ENCODE results near the gene TSPEAR.
"Not testable (repeated sequence)": the region's sequence is repeated elsewhere in the genome, so short reads cannot be mapped to it uniquely, and the experiment has no call there.

TSPEAR gene

DNA sequence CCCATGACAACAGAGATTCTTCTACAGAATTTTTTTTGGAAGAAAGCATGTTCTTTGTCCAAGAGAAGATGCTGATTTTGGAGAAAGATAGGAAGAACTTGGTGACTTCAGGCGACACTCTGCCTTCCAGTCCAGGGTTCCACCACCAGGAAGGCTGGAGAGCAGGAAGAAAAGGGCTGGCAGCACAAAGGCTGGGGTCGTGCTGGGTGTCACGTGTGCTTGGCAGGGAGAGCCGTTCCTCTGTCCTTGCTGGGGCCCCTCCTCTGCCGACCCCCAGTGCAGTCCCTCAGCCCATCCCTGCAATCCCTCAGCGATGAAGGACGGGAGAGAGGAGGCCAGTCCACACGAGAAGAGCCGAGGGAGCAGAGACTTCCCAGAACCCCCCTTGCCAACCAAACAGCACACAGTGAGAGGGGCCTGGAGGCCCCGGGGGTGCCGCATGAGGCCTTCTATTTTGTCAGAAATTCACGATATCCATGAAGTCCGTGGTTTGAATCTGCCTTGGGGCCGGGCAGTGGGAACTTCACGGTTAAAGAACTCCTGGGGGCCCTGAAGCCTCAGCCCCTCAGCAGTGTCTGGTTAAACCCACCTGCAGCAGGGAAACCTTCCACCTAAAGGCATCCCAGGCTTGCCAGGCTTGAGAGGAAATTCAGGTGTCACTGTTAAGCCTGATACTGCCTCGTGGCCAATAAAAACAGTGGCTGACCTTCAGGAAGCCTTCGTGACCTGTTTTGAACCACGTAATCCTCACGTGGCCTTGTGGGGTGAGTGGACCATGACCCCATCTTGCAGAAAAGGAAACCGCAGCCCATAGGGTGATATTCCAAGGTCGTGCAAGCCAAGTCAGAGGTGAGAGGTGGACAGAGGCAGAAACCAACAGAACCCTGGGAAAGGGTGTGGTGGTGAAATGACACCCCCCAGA lies 11.0 kb downstream of the TSPEAR start:
- TF ChIP-seq, protein P1, sequence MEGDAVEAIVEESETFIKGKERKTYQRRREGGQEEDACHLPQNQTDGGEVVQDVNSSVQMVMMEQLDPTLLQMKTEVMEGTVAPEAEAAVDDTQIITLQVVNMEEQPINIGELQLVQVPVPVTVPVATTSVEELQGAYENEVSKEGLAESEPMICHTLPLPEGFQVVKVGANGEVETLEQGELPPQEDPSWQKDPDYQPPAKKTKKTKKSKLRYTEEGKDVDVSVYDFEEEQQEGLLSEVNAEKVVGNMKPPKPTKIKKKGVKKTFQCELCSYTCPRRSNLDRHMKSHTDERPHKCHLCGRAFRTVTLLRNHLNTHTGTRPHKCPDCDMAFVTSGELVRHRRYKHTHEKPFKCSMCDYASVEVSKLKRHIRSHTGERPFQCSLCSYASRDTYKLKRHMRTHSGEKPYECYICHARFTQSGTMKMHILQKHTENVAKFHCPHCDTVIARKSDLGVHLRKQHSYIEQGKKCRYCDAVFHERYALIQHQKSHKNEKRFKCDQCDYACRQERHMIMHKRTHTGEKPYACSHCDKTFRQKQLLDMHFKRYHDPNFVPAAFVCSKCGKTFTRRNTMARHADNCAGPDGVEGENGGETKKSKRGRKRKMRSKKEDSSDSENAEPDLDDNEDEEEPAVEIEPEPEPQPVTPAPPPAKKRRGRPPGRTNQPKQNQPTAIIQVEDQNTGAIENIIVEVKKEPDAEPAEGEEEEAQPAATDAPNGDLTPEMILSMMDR (conservative IDR thresholded peaks at IDR 0.05): no peak
- H3K27ac ChIP-seq: no peak overlapping the region

DNA sequence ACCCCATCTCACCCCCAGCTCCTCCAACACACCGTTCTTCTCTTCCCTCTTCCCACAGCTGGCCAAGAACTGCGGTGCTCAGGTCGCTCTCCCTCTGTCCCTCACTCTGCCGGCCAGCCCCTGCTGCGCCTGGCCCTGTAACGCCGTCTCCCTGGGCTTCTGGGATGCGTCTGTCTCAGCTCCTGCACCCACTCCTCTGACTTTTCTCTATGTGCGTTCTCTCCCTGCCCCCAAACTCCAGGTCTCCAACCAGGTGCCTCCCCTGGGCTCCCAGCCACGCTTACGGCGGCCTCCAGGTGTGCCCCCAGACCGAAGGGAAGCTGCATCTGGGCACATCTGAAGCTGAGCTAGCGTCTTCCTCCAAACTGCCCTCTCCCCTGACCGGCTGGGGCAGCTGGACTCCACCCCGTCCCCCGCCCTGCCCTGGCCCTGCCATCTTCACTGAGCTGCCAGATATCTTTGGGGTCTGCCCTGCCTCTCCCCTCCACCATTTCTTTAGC lies 11.8 kb downstream of the TSPEAR start:
- TF ChIP-seq, protein P1 (conservative IDR thresholded peaks at IDR 0.05): no peak
- H3K27ac ChIP-seq: no peak overlapping the region

DNA sequence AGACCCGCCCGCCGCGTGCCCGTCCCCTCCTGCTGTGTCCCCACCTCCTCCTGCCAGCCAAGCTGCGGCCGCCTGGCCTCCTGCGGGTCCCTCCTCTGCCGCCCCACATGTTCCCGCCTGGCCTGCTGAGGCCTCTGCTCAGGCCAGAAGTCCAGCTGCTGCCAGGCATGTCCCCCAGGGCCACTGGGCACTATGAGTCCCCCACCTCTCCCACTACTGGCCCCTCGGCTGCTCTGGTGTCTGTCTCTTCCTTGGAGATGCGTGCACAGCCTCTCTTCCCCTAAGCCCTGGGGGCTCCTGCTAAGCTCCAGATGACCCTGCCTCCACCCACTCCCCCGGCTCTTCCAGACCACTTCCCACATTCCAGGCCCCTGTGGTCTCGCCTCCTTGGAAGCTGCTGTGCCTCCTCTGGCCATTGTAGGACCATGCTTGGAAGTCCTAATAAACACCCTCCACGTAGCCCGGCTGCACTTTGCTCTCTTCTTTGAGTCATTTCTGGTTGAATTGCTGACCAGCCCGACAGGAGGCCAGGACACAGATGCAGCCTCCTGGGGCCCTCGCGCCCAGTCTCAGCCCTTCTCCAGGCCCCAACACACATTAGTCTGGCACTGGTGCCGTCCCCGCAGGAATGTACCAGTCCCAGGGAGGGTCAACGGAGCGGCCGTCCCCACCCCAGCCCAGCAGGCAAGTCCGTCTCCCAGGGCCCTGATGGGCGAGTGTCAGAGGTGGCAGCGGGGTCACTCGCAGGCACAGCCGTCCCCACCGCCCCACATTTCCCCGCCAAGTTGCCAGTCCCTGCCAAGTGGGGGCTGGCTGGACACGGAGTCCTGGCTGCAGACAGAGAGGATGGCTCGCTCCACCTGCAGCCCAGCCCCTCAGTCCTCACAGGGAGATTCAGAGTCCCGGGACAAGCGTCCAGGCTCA lies 13.3 kb downstream of the TSPEAR start:
- TF ChIP-seq, protein P1 (conservative IDR thresholded peaks at IDR 0.05): no peak
- no peak overlapping the region for H3K27ac ChIP-seq

DNA sequence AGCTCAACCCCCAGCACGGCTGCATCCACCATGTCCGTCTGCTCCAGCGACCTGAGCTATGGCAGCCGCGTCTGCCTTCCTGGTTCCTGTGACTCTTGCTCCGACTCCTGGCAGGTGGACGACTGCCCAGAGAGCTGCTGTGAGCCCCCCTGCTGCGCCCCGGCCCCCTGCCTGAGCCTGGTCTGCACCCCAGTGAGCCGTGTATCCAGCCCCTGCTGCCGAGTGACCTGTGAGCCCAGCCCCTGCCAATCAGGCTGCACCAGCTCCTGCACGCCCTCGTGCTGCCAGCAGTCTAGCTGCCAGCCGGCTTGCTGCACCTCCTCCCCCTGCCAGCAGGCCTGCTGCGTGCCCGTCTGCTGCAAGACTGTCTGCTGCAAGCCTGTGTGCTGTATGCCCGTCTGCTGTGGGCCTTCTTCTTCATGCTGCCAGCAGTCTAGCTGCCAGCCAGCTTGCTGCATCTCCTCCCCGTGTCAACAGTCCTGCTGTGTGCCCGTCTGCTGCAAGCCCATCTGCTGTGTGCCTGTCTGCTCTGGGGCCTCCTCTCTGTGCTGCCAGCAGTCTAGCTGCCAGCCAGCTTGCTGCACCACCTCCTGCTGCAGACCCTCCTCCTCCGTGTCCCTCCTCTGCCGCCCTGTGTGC lies 14.1 kb downstream of the TSPEAR start, which contains the start of gene KRTAP10-12:
Gene KRTAP10-12 (plus strand): TSS at position 1 of the 639 bp plus-strand sequence. CDS start 30 bp downstream, at position 31.
- H3K27ac ChIP-seq: not testable (repeated sequence)

DNA sequence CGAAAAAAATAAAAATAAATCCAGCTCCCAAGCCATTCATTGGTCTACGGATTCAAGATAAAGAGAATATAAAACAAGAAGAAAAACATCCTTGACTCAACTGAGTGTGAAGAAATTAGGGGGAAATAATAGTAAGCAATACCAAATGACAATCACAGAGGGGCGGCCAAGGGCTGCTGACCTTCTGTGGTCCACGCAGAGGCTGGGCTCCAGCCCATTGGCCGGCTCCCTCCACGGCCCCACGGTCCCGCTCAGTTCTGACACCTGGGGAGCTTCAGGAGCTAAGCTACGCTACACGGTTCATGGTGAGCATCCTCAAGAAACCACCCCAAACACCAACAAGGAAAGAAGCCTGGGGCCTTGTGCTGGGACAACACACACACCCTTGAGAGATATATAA lies 14.8 kb downstream of the TSPEAR start:
- no peak overlapping the region for H3K27ac ChIP-seq
- TF ChIP-seq, protein P1 (conservative IDR thresholded peaks at IDR 0.05): no peak

DNA sequence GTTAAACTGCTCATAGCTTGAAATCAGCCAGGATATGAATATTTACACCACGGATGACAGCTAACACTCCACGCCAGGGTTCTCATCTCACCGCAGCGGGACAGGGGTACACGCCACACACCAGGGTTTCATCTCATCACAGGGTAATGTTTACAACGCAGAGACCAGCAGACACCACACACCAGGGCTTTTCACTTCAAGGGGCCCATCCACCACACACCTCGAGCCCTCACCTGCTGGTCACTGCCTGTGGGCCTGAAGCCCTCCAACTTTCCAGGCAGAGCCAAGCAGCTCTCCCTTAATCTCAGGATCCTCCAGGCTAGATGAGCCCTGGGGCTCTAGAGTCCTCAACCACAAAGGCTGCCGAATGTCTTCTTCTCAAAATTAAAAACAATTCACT lies 15.7 kb downstream of the TSPEAR start:
- H3K27ac ChIP-seq: no peak overlapping the region
- TF ChIP-seq, protein P1 (conservative IDR thresholded peaks at IDR 0.05): no peak

DNA sequence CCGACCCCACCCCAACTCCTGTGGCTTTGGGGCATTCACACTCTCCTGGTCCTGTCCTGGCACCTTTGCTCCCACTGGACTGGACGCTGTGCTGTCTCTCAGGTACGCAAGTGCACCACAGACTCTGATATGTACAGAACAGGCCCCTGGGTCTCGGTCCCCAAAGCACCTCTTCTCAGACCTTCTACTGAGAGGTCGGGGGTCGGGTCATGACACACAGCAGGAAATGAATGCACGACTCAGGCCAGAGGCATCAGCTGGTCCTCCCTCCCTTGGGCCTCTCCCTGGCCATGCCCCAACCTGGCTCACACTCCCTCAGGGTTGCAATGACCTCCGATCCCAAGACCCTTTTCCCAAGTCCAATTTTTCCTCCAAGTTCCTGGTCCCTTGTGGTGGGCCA lies 16.2 kb downstream of the TSPEAR start:
- no peak overlapping the region for H3K27ac ChIP-seq
- TF ChIP-seq, protein P1 (conservative IDR thresholded peaks at IDR 0.05): no peak
